Measurements from ENCODE around the gene DNAH11.
"Not testable (repeated sequence)": the region's sequence is repeated elsewhere in the genome, so short reads cannot be mapped to it uniquely, and the experiment has no call there.

The DNAH11 gene

GRCh38 chr7:21784989-21785388 is 242.2 kb downstream of the DNAH11 start:
- no peaks in the 10 kb centered on the region for H3K27me3 ChIP-seq (ENCODE audit: control insufficient read depth, insufficient read depth, low read length)
- H3K9ac ChIP-seq (ENCODE audit: low read depth, low read length): no peak overlapping the region
- no peak overlapping the region for H3K4me3 ChIP-seq (ENCODE audit: low read depth, low read length)
- H3K36me3 ChIP-seq (ENCODE audit: control insufficient read depth, insufficient read depth, low read length): no peaks in the 10 kb centered on the region
- H3K9me3 ChIP-seq (ENCODE audit: control insufficient read depth, insufficient read depth, low read length): no peaks in the 10 kb centered on the region
- H3K4me1 ChIP-seq (ENCODE audit: control insufficient read depth, insufficient read depth, low read length): no peaks in the 10 kb centered on the region

GRCh38 chr7:21805791-21806190 is 263.0 kb downstream of the DNAH11 start:
- Histone ChIP-seq H3K4me3 (ENCODE audit: low read depth, low read length) (no peak overlapping the region), H3K4me1 (ENCODE audit: control insufficient read depth, insufficient read depth, low read length) (no peaks in the 10 kb centered on the region), H3K9ac (ENCODE audit: low read depth, low read length) (no peak overlapping the region), H3K36me3 (ENCODE audit: control insufficient read depth, insufficient read depth, low read length) (no peaks in the 10 kb centered on the region), H3K27me3 (ENCODE audit: control insufficient read depth, insufficient read depth, low read length) (no peaks in the 10 kb centered on the region), H3K9me3 (ENCODE audit: control insufficient read depth, insufficient read depth, low read length) (no peaks in the 10 kb centered on the region)

GRCh38 chr7:21806388-21806787 is 263.5 kb downstream of the DNAH11 start:
- Histone ChIP-seq H3K4me1 (ENCODE audit: control insufficient read depth, insufficient read depth, low read length) (no peaks in the 10 kb centered on the region), H3K27me3 (ENCODE audit: control insufficient read depth, insufficient read depth, low read length) (no peaks in the 10 kb centered on the region), H3K9me3 (ENCODE audit: control insufficient read depth, insufficient read depth, low read length) (no peaks in the 10 kb centered on the region), H3K4me3 (ENCODE audit: low read depth, low read length) (no peak overlapping the region), H3K9ac (ENCODE audit: low read depth, low read length) (no peak overlapping the region), H3K36me3 (ENCODE audit: control insufficient read depth, insufficient read depth, low read length) (no peaks in the 10 kb centered on the region)

GRCh38 chr7:21819048-21819447 is 276.2 kb downstream of the DNAH11 start:
- no peaks in the 10 kb centered on the region for H3K9me3 ChIP-seq (ENCODE audit: control insufficient read depth, insufficient read depth, low read length)
- H3K9ac ChIP-seq (ENCODE audit: low read depth, low read length): no peak overlapping the region
- H3K36me3 ChIP-seq (ENCODE audit: control insufficient read depth, insufficient read depth, low read length): no peaks in the 10 kb centered on the region
- H3K4me1 ChIP-seq (ENCODE audit: control insufficient read depth, insufficient read depth, low read length): no peaks in the 10 kb centered on the region
- H3K27me3 ChIP-seq (ENCODE audit: control insufficient read depth, insufficient read depth, low read length): no peaks in the 10 kb centered on the region
- no peak overlapping the region for H3K4me3 ChIP-seq (ENCODE audit: low read depth, low read length)

- H3K27me3 ChIP-seq (ENCODE audit: control insufficient read depth, insufficient read depth, low read length): no peaks in the 10 kb centered on the region
- H3K4me3 ChIP-seq (ENCODE audit: low read depth, low read length): no peak overlapping the region
- H3K36me3 ChIP-seq (ENCODE audit: control insufficient read depth, insufficient read depth, low read length): no peaks in the 10 kb centered on the region
- H3K9me3 ChIP-seq (ENCODE audit: control insufficient read depth, insufficient read depth, low read length): no peaks in the 10 kb centered on the region
- H3K4me1 ChIP-seq (ENCODE audit: control insufficient read depth, insufficient read depth, low read length): no peaks in the 10 kb centered on the region
- no peak overlapping the region for H3K9ac ChIP-seq (ENCODE audit: low read depth, low read length)
Observed at GRCh38 chr7:21828841-21829240, 286.0 kb downstream of the DNAH11 start.

GRCh38 chr7:21829731-21830130 is 286.9 kb downstream of the DNAH11 start:
- Histone ChIP-seq H3K4me1 (ENCODE audit: control insufficient read depth, insufficient read depth, low read length) (no peaks in the 10 kb centered on the region), H3K36me3 (ENCODE audit: control insufficient read depth, insufficient read depth, low read length) (no peaks in the 10 kb centered on the region), H3K9ac (ENCODE audit: low read depth, low read length) (no peak overlapping the region), H3K9me3 (ENCODE audit: control insufficient read depth, insufficient read depth, low read length) (no peaks in the 10 kb centered on the region), H3K4me3 (ENCODE audit: low read depth, low read length) (no peak overlapping the region), H3K27me3 (ENCODE audit: control insufficient read depth, insufficient read depth, low read length) (no peaks in the 10 kb centered on the region)

- H3K4me3 ChIP-seq (ENCODE audit: low read depth, low read length): no peak overlapping the region
- no peaks in the 10 kb centered on the region for H3K4me1 ChIP-seq (ENCODE audit: control insufficient read depth, insufficient read depth, low read length)
- H3K27me3 ChIP-seq (ENCODE audit: control insufficient read depth, insufficient read depth, low read length): no peaks in the 10 kb centered on the region
- H3K9me3 ChIP-seq (ENCODE audit: control insufficient read depth, insufficient read depth, low read length): no peaks in the 10 kb centered on the region
- no peaks in the 10 kb centered on the region for H3K36me3 ChIP-seq (ENCODE audit: control insufficient read depth, insufficient read depth, low read length)
- no peak overlapping the region for H3K9ac ChIP-seq (ENCODE audit: low read depth, low read length)
Observed at GRCh38 chr7:21844742-21845141, 301.9 kb downstream of the DNAH11 start.

GRCh38 chr7:21850531-21851285 is 307.9 kb downstream of the DNAH11 start:
- no peak overlapping the region for H3K4me3 ChIP-seq (ENCODE audit: low read depth, low read length)
- no peak overlapping the region for H3K9ac ChIP-seq (ENCODE audit: low read depth, low read length)
- no peaks in the 10 kb centered on the region for H3K27me3 ChIP-seq (ENCODE audit: control insufficient read depth, insufficient read depth, low read length)
- no peaks in the 10 kb centered on the region for H3K36me3 ChIP-seq (ENCODE audit: control insufficient read depth, insufficient read depth, low read length)
- H3K4me1 ChIP-seq (ENCODE audit: control insufficient read depth, insufficient read depth, low read length): no peaks in the 10 kb centered on the region
- H3K9me3 ChIP-seq (ENCODE audit: control insufficient read depth, insufficient read depth, low read length): no peaks in the 10 kb centered on the region

- Histone ChIP-seq H3K9ac (ENCODE audit: low read depth, low read length) (no peak overlapping the region), H3K4me1 (ENCODE audit: control insufficient read depth, insufficient read depth, low read length) (no peaks in the 10 kb centered on the region), H3K9me3 (ENCODE audit: control insufficient read depth, insufficient read depth, low read length) (no peaks in the 10 kb centered on the region), H3K36me3 (ENCODE audit: control insufficient read depth, insufficient read depth, low read length) (no peaks in the 10 kb centered on the region), H3K27me3 (ENCODE audit: control insufficient read depth, insufficient read depth, low read length) (no peaks in the 10 kb centered on the region), H3K4me3 (ENCODE audit: low read depth, low read length) (no peak overlapping the region)
Observed at GRCh38 chr7:21851559-21851967, 308.7 kb downstream of the DNAH11 start.

- H3K36me3 ChIP-seq (ENCODE audit: control insufficient read depth, insufficient read depth, low read length); H3K27me3 ChIP-seq (ENCODE audit: control insufficient read depth, insufficient read depth, low read length); H3K4me3 ChIP-seq (ENCODE audit: low read depth, low read length); H3K9ac ChIP-seq (ENCODE audit: low read depth, low read length); H3K9me3 ChIP-seq (ENCODE audit: control insufficient read depth, insufficient read depth, low read length): not testable (repeated sequence)
- H3K4me1 ChIP-seq (ENCODE audit: control insufficient read depth, insufficient read depth, low read length): peaks cover 48% of the 10 kb centered on the region
Observed at GRCh38 chr7:21865631-21866204, 322.9 kb downstream of the DNAH11 start.

- no peaks in the 10 kb centered on the region for H3K36me3 ChIP-seq (ENCODE audit: control insufficient read depth, insufficient read depth, low read length)
- H3K27me3 ChIP-seq (ENCODE audit: control insufficient read depth, insufficient read depth, low read length): no peaks in the 10 kb centered on the region
- H3K4me3 ChIP-seq (ENCODE audit: low read depth, low read length): no peak overlapping the region
- no peak overlapping the region for H3K9ac ChIP-seq (ENCODE audit: low read depth, low read length)
- peaks cover 48% of the 10 kb centered on the region for H3K4me1 ChIP-seq (ENCODE audit: control insufficient read depth, insufficient read depth, low read length)
- no peaks in the 10 kb centered on the region for H3K9me3 ChIP-seq (ENCODE audit: control insufficient read depth, insufficient read depth, low read length)
Observed at GRCh38 chr7:21866731-21867130, 323.9 kb downstream of the DNAH11 start.

GRCh38 chr7:21867226-21867625 is 324.4 kb downstream of the DNAH11 start:
- Histone ChIP-seq H3K36me3 (ENCODE audit: control insufficient read depth, insufficient read depth, low read length) (no peaks in the 10 kb centered on the region), H3K4me3 (ENCODE audit: low read depth, low read length) (no peak overlapping the region)

More at GRCh38 chr7:21867226-21867625, 324.4 kb downstream of the DNAH11 start:
- Histone ChIP-seq H3K4me1 (ENCODE audit: control insufficient read depth, insufficient read depth, low read length) (peaks cover 48% of the 10 kb centered on the region), H3K9me3 (ENCODE audit: control insufficient read depth, insufficient read depth, low read length) (no peaks in the 10 kb centered on the region), H3K27me3 (ENCODE audit: control insufficient read depth, insufficient read depth, low read length) (no peaks in the 10 kb centered on the region), H3K9ac (ENCODE audit: low read depth, low read length) (no peak overlapping the region)

Data from iPS-15b (cell line).